Measurements from ENCODE around the gene NAB2.

Gene NAB2

DNA sequence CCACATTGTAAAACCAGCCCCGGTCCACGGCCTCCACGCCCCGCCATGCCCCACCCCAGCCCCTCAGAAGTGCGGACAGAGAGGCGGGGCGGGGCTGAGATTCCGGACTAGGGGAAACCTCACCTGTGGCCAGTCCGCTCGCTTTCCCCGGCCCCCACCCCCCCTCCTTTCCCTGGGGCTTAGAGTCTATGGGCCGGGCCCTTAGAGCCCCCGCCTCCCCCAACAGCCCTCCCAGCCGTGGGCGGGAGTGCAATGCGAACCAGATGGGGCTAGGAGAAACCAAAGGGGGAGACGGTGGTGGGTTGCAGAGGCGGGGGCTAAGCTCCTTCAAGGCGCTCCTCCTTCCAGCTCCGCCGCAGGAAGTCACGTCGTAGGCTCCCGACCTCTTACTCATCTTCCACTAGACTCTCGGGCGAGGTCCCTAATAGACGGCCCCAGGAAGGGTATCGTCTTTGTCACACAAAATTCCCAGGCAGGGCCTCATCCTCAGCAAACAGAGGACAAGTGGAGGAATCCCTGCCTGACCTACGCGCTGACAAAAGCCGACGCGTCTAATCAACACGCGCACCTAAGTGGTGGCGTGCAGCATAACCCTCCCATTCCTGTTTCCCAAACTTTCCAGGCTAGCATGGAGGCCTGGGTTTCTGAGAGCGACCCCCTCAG, 1.1 kb upstream of the NAB2 start:
- Histone ChIP-seq H3K36me3 (ENCODE audit: insufficient read depth, low read length) (peaks cover 7% of the 10 kb centered on the region; the same call in 1 of the 2 replicates), H2AFZ (ENCODE audit: low read length, unreplicated experiment) (peak overlapping the region; percentile 3), H3K27ac (ENCODE audit: low read depth, low read length) (peak overlapping the region; percentile 93), H3K4me1 (ENCODE audit: control insufficient read depth, insufficient read depth, low read length, unreplicated experiment) (peaks cover 33% of the 10 kb centered on the region), H3K79me2 (ENCODE audit: control insufficient read depth, insufficient read depth, low read length, unreplicated experiment) (peaks cover 33% of the 10 kb centered on the region), H3K27me3 (ENCODE audit: insufficient read depth, low read length) (no peaks in the 10 kb centered on the region), H3K4me3 (ENCODE audit: low read depth, low read length) (peak overlapping the region; percentile 91)

GRCh38 chr12:57089271-57090245, 644 bp downstream of the NAB2 start:
- peaks cover 49% of the 10 kb centered on the region for H3K4me1 ChIP-seq (ENCODE audit: control insufficient read depth, insufficient read depth, low read length, unreplicated experiment)
- H2AFZ ChIP-seq (ENCODE audit: low read length, unreplicated experiment), result no peak overlapping the region
- H3K27ac ChIP-seq (ENCODE audit: low read depth, low read length), result peak overlapping the region; percentile 68

DNA sequence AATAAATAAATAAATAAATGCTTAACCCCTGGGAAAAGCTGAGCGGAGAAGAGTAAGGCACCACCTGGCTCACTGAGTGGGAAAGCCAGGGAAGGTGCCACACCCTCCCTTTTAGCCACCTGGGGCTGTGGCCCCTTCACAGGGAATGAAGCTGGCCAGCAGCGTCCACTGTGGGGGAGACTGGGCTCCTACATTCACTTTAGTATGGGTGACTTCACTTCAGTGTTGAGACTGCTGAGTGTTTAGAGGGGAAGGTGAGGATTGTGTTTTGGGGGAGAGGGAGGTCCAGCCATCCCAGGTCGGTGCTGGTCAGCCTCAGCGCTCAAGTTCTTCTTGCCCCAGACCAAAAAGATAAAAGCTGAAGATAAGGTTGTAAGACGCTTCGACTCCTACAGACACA, 1.6 kb downstream of the NAB2 start:
- Histone ChIP-seq H2AFZ (ENCODE audit: low read length, unreplicated experiment) (no peak overlapping the region), H3K36me3 (ENCODE audit: insufficient read depth, low read length) (peaks cover 11% of the 10 kb centered on the region; the same call in 1 of the 2 replicates), H3K27me3 (ENCODE audit: insufficient read depth, low read length) (no peaks in the 10 kb centered on the region), H3K27ac (ENCODE audit: low read depth, low read length) (peak overlapping the region; percentile 4; the same call in 1 of the 2 replicates), H3K4me3 (ENCODE audit: low read depth, low read length) (peak overlapping the region; percentile 80), H3K4me1 (ENCODE audit: control insufficient read depth, insufficient read depth, low read length, unreplicated experiment) (peaks cover 48% of the 10 kb centered on the region), H3K79me2 (ENCODE audit: control insufficient read depth, insufficient read depth, low read length, unreplicated experiment) (peaks cover 33% of the 10 kb centered on the region)

More at GRCh38 chr12:57089271-57090245, 644 bp downstream of the NAB2 start:
- Histone ChIP-seq H3K36me3 (ENCODE audit: insufficient read depth, low read length) (peaks cover 8% of the 10 kb centered on the region; the same call in 1 of the 2 replicates), H3K27me3 (ENCODE audit: insufficient read depth, low read length) (no peaks in the 10 kb centered on the region), H3K79me2 (ENCODE audit: control insufficient read depth, insufficient read depth, low read length, unreplicated experiment) (peaks cover 33% of the 10 kb centered on the region), H3K4me3 (ENCODE audit: low read depth, low read length) (peak overlapping the region; percentile 80)

DNA sequence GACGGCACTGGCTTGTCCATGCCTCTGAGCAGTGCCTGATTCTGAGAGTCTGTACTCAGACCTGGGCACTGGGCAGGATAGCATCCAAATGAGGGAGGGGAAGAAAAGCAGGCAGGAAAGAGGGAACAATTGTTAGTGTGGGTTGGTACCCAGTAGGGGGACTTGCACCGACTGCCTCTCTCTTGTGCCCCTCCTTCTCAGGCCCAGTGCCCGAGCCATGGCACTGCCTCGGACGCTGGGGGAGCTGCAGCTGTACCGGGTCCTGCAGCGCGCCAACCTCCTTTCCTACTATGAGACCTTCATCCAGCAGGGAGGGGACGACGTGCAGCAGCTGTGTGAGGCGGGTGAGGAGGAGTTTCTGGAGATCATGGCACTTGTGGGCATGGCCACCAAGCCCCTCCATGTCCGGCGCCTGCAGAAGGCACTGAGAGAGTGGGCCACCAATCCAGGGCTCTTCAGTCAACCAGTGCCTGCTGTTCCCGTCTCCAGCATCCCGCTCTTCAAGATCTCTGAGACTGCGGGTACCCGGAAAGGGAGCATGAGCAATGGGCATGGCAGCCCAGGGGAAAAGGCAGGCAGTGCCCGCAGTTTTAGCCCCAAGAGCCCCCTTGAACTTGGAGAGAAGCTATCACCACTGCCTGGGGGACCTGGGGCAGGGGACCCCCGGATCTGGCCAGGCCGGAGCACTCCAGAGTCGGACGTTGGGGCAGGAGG, 2.2 kb downstream of the NAB2 start:
- Histone ChIP-seq H3K4me1 (ENCODE audit: control insufficient read depth, insufficient read depth, low read length, unreplicated experiment) (peaks cover 42% of the 10 kb centered on the region), H2AFZ (ENCODE audit: low read length, unreplicated experiment) (no peak overlapping the region), H3K4me3 (ENCODE audit: low read depth, low read length) (peak overlapping the region; percentile 80), H3K79me2 (ENCODE audit: control insufficient read depth, insufficient read depth, low read length, unreplicated experiment) (peaks cover 33% of the 10 kb centered on the region), H3K36me3 (ENCODE audit: insufficient read depth, low read length) (peaks cover 11% of the 10 kb centered on the region; the same call in 1 of the 2 replicates), H3K27me3 (ENCODE audit: insufficient read depth, low read length) (no peaks in the 10 kb centered on the region), H3K27ac (ENCODE audit: low read depth, low read length) (peak overlapping the region; percentile 4; the same call in 1 of the 2 replicates)

DNA sequence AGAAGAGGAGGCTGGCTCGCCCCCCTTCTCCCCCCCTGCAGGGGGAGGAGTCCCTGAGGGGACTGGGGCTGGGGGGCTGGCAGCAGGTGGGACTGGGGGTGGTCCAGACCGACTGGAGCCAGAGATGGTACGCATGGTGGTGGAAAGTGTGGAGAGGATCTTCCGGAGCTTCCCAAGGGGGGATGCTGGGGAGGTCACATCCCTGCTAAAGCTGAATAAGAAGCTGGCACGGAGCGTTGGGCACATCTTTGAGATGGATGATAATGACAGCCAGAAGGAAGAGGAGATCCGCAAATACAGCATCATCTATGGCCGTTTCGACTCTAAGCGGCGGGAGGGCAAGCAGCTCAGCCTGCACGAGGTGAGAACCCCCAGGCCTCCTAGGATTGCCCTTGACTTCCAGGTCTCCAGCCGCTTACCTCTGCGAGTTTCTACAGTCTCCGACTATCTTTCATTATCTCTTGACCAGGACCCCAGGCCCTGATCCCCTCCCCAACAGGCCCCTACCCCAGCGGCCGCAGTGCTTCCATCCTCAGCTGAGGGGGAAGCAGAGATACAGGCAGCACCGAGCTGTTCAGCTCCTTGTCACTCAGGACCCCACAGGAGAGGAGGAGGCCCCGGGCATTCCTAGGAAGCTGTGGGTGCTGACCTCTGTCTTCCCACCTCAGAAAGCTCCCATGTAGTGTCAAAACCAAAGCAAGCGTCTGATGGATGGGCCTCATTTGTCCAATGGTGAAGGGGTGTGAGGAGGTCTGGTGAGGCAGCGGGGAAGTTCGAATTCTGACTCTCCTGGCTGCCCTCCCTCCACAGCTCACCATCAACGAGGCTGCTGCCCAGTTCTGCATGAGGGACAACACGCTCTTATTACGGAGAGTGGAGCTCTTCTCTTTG, 3.0 kb downstream of the NAB2 start:
- H3K4me3 ChIP-seq (ENCODE audit: low read depth, low read length), result peak overlapping the region; percentile 80
- H3K36me3 ChIP-seq (ENCODE audit: insufficient read depth, low read length), result peaks cover 11% of the 10 kb centered on the region; the same call in 1 of the 2 replicates
- peaks cover 33% of the 10 kb centered on the region for H3K79me2 ChIP-seq (ENCODE audit: control insufficient read depth, insufficient read depth, low read length, unreplicated experiment)
- no peak overlapping the region for H2AFZ ChIP-seq (ENCODE audit: low read length, unreplicated experiment)
- no peaks in the 10 kb centered on the region for H3K27me3 ChIP-seq (ENCODE audit: insufficient read depth, low read length)
- H3K4me1 ChIP-seq (ENCODE audit: control insufficient read depth, insufficient read depth, low read length, unreplicated experiment), result peaks cover 41% of the 10 kb centered on the region
- peak overlapping the region; percentile 35 for H3K27ac ChIP-seq (ENCODE audit: low read depth, low read length)

DNA sequence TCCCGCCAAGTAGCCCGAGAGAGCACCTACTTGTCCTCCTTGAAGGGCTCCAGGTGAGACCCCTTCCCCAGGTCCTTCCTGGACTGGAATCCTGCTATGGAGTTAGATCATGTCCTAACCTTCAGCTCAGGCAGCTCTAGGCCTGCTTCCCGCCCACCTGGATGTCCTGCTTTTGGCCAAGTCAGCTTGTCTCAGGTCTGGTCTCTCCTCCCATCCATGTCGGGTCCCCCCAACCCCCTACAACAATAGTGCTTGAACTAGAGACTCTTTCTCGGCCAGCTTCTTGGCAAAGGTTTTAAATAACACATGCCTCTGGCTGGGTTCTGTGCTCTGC, 3.6 kb downstream of the NAB2 start:
- Histone ChIP-seq H3K79me2 (ENCODE audit: control insufficient read depth, insufficient read depth, low read length, unreplicated experiment) (peaks cover 33% of the 10 kb centered on the region), H3K27me3 (ENCODE audit: insufficient read depth, low read length) (no peaks in the 10 kb centered on the region), H2AFZ (ENCODE audit: low read length, unreplicated experiment) (no peak overlapping the region), H3K36me3 (ENCODE audit: insufficient read depth, low read length) (peaks cover 11% of the 10 kb centered on the region; the same call in 1 of the 2 replicates), H3K4me3 (ENCODE audit: low read depth, low read length) (peak overlapping the region; percentile 18; the same call in 1 of the 2 replicates), H3K4me1 (ENCODE audit: control insufficient read depth, insufficient read depth, low read length, unreplicated experiment) (peaks cover 41% of the 10 kb centered on the region), H3K27ac (ENCODE audit: low read depth, low read length) (peak overlapping the region; percentile 35)

GRCh38 chr12:57092876-57093414, 4.0 kb downstream of the NAB2 start:
- Histone ChIP-seq H3K36me3 (ENCODE audit: insufficient read depth, low read length) (peaks cover 14% of the 10 kb centered on the region; the same call in 1 of the 2 replicates), H3K27me3 (ENCODE audit: insufficient read depth, low read length) (no peaks in the 10 kb centered on the region), H2AFZ (ENCODE audit: low read length, unreplicated experiment) (no peak overlapping the region), H3K79me2 (ENCODE audit: control insufficient read depth, insufficient read depth, low read length, unreplicated experiment) (peaks cover 33% of the 10 kb centered on the region), H3K4me1 (ENCODE audit: control insufficient read depth, insufficient read depth, low read length, unreplicated experiment) (peaks cover 41% of the 10 kb centered on the region), H3K4me3 (ENCODE audit: low read depth, low read length) (peak overlapping the region; percentile 18; the same call in 1 of the 2 replicates), H3K27ac (ENCODE audit: low read depth, low read length) (peak overlapping the region; percentile 35)

DNA sequence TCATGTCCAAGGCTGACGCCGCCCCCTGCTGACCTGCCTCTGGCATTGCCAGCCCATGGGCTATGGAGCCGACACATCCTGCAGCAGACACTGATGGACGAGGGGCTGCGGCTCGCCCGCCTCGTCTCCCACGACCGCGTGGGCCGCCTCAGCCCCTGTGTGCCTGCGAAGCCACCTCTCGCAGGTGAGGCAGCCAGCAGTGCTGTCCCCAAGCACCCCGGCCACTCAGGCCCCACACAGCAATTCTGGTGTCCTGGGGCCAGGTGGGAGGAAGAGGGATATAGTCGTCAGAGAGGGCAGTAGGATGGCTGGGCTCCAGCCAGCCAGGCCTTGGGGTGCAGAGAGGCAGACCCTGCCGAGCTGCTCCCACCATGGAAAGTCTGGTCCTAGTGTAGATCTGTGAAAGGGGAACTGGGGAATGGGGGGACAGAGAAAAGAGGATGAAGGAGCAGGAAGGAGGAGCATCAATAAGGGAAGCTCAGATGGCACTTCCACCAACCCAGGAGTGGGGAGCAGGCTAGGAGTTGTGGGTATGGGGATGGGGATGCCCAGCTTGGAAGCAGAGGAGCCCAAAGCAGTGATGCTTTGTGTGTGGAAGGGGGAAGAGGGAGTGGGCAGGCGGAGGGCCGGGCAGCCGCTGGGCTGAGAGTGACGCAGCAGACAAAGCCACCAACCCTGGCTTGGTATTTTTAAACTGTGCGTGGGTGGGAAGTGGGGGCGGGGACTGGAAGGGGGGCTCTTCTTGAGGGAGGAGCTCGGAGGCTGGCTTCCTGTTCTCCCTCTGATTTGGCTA, 4.7 kb downstream of the NAB2 start:
- H3K4me3 ChIP-seq (ENCODE audit: low read depth, low read length), result peak overlapping the region; percentile 13; the same call in 1 of the 2 replicates
- H2AFZ ChIP-seq (ENCODE audit: low read length, unreplicated experiment), result no peak overlapping the region
- peaks cover 33% of the 10 kb centered on the region for H3K79me2 ChIP-seq (ENCODE audit: control insufficient read depth, insufficient read depth, low read length, unreplicated experiment)
- H3K27me3 ChIP-seq (ENCODE audit: insufficient read depth, low read length), result no peaks in the 10 kb centered on the region
- peak overlapping the region; percentile 68 for H3K27ac ChIP-seq (ENCODE audit: low read depth, low read length)
- H3K36me3 ChIP-seq (ENCODE audit: insufficient read depth, low read length), result peaks cover 20% of the 10 kb centered on the region
- H3K4me1 ChIP-seq (ENCODE audit: control insufficient read depth, insufficient read depth, low read length, unreplicated experiment), result peaks cover 41% of the 10 kb centered on the region
